ENCODE results near the gene INPP4A.
"Not testable (repeated sequence)": the region's sequence is repeated elsewhere in the genome, so short reads cannot be mapped to it uniquely, and the experiment has no call there.

DNA sequence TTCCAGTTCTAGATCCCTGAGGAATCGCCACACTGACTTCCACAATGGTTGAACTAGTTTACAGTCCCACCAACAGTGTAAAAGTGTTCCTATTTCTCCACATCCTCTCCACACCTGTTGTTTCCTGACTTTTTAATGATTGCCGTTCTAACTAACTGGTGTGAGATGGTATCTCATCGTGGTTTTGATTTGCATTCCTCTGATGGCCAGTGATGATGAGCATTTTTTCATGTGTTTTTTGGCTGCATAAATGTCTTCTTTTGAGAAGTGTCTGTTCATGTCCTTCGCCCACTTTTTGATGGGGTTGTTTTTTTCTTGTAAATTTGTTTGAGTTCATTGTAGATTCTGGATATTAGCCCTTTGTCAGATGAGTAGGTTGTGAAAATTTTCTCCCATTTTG lies 150.0 kb downstream of the INPP4A start:
- TF ChIP-seq CTCF (IDR thresholded peaks at IDR 0.05 in 2 of 3, conservative IDR thresholded peaks at IDR 0.05 in 1 of 3; ENCODE audit: control insufficient read depth in 2 of 3, extremely low read depth in 1 of 3, insufficient read depth in 1 of 3, low read depth in 3 of 3, low read length in 3 of 3); USF1 (IDR thresholded peaks at IDR 0.05; ENCODE audit: borderline replicate concordance, extremely low read length, insufficient read depth, low read depth, low read length); RCOR1 (conservative IDR thresholded peaks at IDR 0.05; ENCODE audit: low read depth, low read length); SMC3 (IDR thresholded peaks at IDR 0.05; ENCODE audit: borderline replicate concordance, low read length); EP300 (IDR thresholded peaks at IDR 0.05; ENCODE audit: borderline replicate concordance in 1 of 2, control insufficient read depth in 1 of 2, low read depth in 2 of 2, low read length in 2 of 2); MYC (IDR thresholded peaks at IDR 0.05; ENCODE audit: insufficient read depth, insufficient read length, insufficient replicate concordance, low read length, severe bottlenecking): not testable (repeated sequence)

Data from GM12878 (cell line).